Pancreas (tissue), 10 donors: ENCODE results near the gene RAB8B. TPM values are rescaled to one million over a fixed set of nuclear protein-coding genes. Genes with fewer than 3 reads are reported as not detected.

Experiments
- ATAC-seq, 4 donors: fragments of 200-7000 bp; cut with Tn5 transposase; one replicate each; pipeline versions ENCODE4 v1.8.0 to v1.9.1; 2020; ENCODE audit warnings: mild to moderate bottlenecking in 4 of 4, moderate library complexity in 4 of 4
- DNase-seq, 6 donors: peaks; one replicate each; pipeline ENCODE4 v3.0.0-alpha.2; 2020
- FAIRE-seq: peaks from 2 replicates; lab custom pipeline; 2012; peaks lifted over from hg19 to GRCh38; lab: Jason Lieb, UNC
- H3K27ac ChIP-seq, 4 donors: fragments of 200-600 bp; sonication (generic); 1 replicate in 3 of 4; 2 replicates in 1 of 4; pipeline versions ENCODE4 v1.5.0 to v1.8.0; 2020
- H3K27me3 ChIP-seq, 4 donors: fragments of 200-600 bp; one replicate each; pipeline ENCODE4 v1.8.0; 2021
- H3K36me3 ChIP-seq, 3 donors: fragments of 200-600 bp; sonication (generic) in 1 of 3; one replicate each; pipeline versions ENCODE4 v1.5.0 to v1.8.0; 2020 to 2021
- H3K4me1 ChIP-seq, 3 donors: fragments of 200-600 bp; one replicate each; pipeline ENCODE4 v1.8.0; 2021
- H3K4me3 ChIP-seq, 4 donors: fragments of 200-600 bp; sonication (generic) in 2 of 4; one replicate each; pipeline versions ENCODE4 v1.5.0 to v1.8.0; 2020 to 2021
- H3K9me3 ChIP-seq, 4 donors: fragments of 200-600 bp; one replicate each; pipeline ENCODE4 v1.8.0; 2021
- CTCF ChIP-seq, 4 donors: fragments of 200-600 bp; sonication (generic) in 3 of 4; IDR thresholded peaks; one replicate each; pipeline versions ENCODE4 v1.5.0 to v1.8.0; 2021; ENCODE audit warnings: antibody characterized with exemption in 4 of 4
- WGBS, 2 donors: extraction: QIAGEN DNeasy Blood & Tissue Kit; methylation state at CpG; one replicate each; pipeline ENCODE4 v1.1.7; 2013; 5-methylcytosine and 5-hydroxymethylcytosine counted together
- intact Hi-C, 3 donors: fragments of 100-400 bp; cut with DNase I; formaldehyde crosslinking; loops; one replicate each; pipeline versions ENCODE4 v1.11.1 to v1.14.2; 2022
- polyA plus RNA-seq, 2 donors: library from polyadenylated mRNA; stranded (reverse); fragments of 200-250 nt; gene quantifications; one replicate each; pipeline ENCODE4 v1.2.3, GENCODE V29; 2013
- total RNA-seq, 6 donors: library from RNA; stranded (reverse); fragmentation: NEBNext Ultra II Directional in 4 of 6; extraction: Animal tissue kit (Norgen Biotek cat#: 25700) in 4 of 6; gene quantifications; one replicate each; pipeline versions ENCODE4 v1.2.1 to v1.2.4, GENCODE V29; 2021 to 2023
- donor health status: healthy with polysubstance abuse.
- donor health status: DM: no; HTN: no; CAD: no; lungs with moderate emphysema.
- donor health status: DM: no; HTN: no; CAD: no.
- donor health status: control.
- donor health status: control.
- donor health status: Bipolar disorder and iron deficiency.
- donor health status: DM: yes; HTN: yes; CAD: no.
- donor health status: DM: no; HTN: no; CAD: no.
- donor health status: DM: no; HTN: no; CAD: no.
- donor health status: DM: yes; HTN: yes; CAD: no.

Gene RAB8B
- total and polyA plus RNA-seq, 8 donors = 2.0 to 19.2 (median 5.3) TPM

DNA sequence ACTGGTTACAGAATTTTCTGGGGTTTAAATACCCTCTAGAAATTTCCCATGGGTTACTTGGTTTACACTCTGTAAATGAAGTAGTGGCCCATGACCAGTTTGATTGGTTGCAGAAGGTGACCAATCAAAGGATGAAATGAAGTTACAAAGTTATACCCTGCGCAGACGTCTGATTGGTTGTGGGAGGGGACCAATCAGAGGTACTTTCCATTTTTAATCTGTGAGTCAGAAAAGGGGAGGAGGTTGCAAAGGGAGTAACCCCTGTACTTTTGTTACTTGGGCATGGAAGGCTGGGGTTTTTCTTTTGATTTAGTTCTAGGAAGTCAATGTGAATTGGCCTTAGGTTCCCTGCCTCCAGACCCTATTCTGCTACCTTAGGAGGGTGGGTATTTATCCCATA is 69.3 kb downstream of the RAB8B start:
- ATAC-seq = no peak
- no peak for TF ChIP-seq CTCF (IDR thresholded peaks at IDR 0.05)
- FAIRE-seq = no peak
- intact Hi-C loops = loop anchor here in 1 of 3 donors (10.0 kb wide), 1 partner anchor 124 kb away; no protein-coding TSS in a partner anchor
- Histone ChIP-seq H3K9me3 (no peaks in the 10 kb centered on the region), H3K36me3 (no peaks in the 10 kb centered on the region), H3K27me3 (no peaks in the 10 kb centered on the region), H3K27ac (no peak overlapping the region), H3K4me3 (no peak overlapping the region), H3K4me1 (no peaks in the 10 kb centered on the region)
- no peak for DNase-seq
- WGBS, 2 donors = 95 to 98% methylated on average over 2 of the region's 2 CpGs

DNA sequence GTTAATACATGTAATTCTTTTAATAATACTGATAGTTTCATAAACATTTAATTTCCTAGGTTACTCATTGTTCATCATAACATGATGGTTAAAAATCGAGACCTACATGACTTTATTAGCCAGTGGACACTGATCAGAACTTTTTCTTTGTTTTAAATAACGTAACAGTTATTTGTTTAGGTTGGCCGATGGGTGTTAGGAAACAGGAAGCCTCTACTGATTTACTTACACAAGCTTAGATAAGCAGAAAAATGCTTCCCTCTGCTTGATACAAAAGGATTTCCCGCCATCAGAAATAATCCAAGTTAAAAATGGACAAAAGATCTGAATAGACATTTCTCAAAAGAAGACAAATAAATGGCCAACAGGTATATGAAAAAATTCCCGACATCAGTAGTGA is 71.4 kb downstream of the RAB8B start:
- FAIRE-seq = no peak
- H3K4me3 ChIP-seq = no peak overlapping the region
- no peak for TF ChIP-seq CTCF (IDR thresholded peaks at IDR 0.05)
- 86 to 89% methylated on average over 5 of the region's 5 CpGs for WGBS, 2 donors
- peaks cover 0 to 5% (median 0%) of the 10 kb centered on the region in 3 donors for H3K4me1 ChIP-seq
- intact Hi-C loops = no loop called here
- no peak for ATAC-seq
- H3K27ac ChIP-seq = no peak overlapping the region
- H3K36me3 ChIP-seq = no peaks in the 10 kb centered on the region
- no peaks in the 10 kb centered on the region for H3K27me3 ChIP-seq
- no peak for DNase-seq
- no peaks in the 10 kb centered on the region for H3K9me3 ChIP-seq

DNA sequence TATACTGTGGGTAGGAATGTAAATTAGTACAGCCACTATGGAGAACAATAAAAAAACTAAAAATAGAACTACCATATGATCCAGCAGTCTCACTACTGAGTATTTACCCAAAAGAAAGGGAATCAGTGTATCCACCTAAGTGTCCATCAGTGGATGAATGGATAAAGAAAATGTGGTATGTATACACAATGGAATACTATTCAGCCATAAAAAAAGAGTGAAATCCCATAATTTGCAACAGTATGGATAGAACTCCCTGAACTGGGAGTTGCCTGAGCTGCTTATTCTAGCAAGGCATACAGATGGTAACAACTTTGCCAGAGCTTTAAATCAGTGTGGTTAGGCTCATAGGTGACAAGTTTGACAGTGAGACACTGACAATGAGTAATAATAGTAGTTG is 71.9 kb downstream of the RAB8B start:
- H3K4me1 ChIP-seq = peaks cover 0 to 5% (median 0%) of the 10 kb centered on the region in 3 donors
- intact Hi-C loops = no loop called here
- TF ChIP-seq CTCF (IDR thresholded peaks at IDR 0.05) = no peak
- no peaks in the 10 kb centered on the region for H3K9me3 ChIP-seq
- H3K27ac ChIP-seq = no peak overlapping the region
- ATAC-seq = no peak
- H3K4me3 ChIP-seq = no peak overlapping the region
- FAIRE-seq = no peak
- H3K36me3 ChIP-seq = no peaks in the 10 kb centered on the region
- no peaks in the 10 kb centered on the region for H3K27me3 ChIP-seq
- no peak for DNase-seq

- FAIRE-seq (no peak), ATAC-seq (no peak), DNase-seq (no peak)
- Histone ChIP-seq H3K27me3 (no peaks in the 10 kb centered on the region), H3K9me3 (no peaks in the 10 kb centered on the region), H3K36me3 (no peaks in the 10 kb centered on the region), H3K4me3 (no peak overlapping the region), H3K4me1 (peaks cover 0 to 5% (median 0%) of the 10 kb centered on the region in 3 donors), H3K27ac (no peak overlapping the region)
- intact Hi-C loops = no loop called here
- TF ChIP-seq CTCF (IDR thresholded peaks at IDR 0.05) = no peak
- WGBS, 2 donors = 82 to 83% methylated on average over 6 of the region's 6 CpGs
Measured at GRCh38 chr15:63263519-63263918, 74.1 kb downstream of the RAB8B start.

- ATAC-seq (peak in 3 of 4 donors; percentile 49 to 62 (median 60)), DNase-seq (no peak), FAIRE-seq (no peak)
- Histone ChIP-seq H3K9me3 (no peaks in the 10 kb centered on the region), H3K36me3 (no peaks in the 10 kb centered on the region), H3K4me1 (peaks cover 0 to 5% (median 0%) of the 10 kb centered on the region in 3 donors), H3K4me3 (no peak overlapping the region), H3K27ac (peak overlapping the region in 1 of 4 donors; percentile 24), H3K27me3 (no peaks in the 10 kb centered on the region)
- intact Hi-C loops = no loop called here
- TF ChIP-seq CTCF (IDR thresholded peaks at IDR 0.05) = no peak
- 54 to 55% methylated on average over 1 of the region's 1 CpG for WGBS, 2 donors
Measured at GRCh38 chr15:63264688-63265293, 75.4 kb downstream of the RAB8B start.
